ENCODE data around the gene UQCR11. TPM values are rescaled to one million over a fixed set of nuclear protein-coding genes. Genes with fewer than 3 reads are reported as not detected.

The UQCR11 gene
- polyA plus RNA-seq, 3 donors: 55.6 to 731 (median 659) TPM

DNA sequence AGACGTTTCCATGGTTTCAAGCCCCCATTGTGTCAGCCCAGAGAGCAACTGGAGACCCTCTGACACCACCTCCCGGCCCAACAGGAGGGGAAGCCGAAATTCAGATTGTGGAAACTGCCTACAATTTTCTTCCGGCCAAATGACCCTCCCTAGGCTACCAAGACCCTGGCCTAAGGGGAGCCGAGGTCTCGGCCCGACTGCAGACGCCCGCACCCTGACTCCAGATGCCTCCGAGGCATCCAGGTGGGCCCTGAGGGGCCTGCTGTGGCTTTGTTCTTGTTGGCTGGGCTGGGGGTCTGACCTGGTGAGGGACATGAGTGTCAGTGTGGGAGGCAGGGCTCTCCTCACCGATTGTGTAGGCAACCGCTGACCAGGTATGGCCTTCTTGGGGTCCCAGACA is 46.7 kb downstream of the UQCR11 start:
- H3K27ac ChIP-seq (ENCODE audit: low read depth in 1 of 2, low read length in 2 of 2): no peak overlapping the region
- no peak overlapping the region for H3K4me3 Mint-ChIP-seq
- H2AFZ ChIP-seq (ENCODE audit: insufficient read depth, low read depth, low read length, poor library complexity, severe bottlenecking): no peak overlapping the region
- no peaks in the 10 kb centered on the region for H3K4me1 ChIP-seq (ENCODE audit: control insufficient read depth in 1 of 2, insufficient read depth in 2 of 2, low read length in 2 of 2)
- H3K79me2 ChIP-seq (ENCODE audit: insufficient read depth, low read length): no peaks in the 10 kb centered on the region
- no peaks in the 10 kb centered on the region for H3K4me1 Mint-ChIP-seq
- H3K4me2 ChIP-seq (replicated peaks; ENCODE audit: extremely low read depth, low read length, poor library complexity, severe bottlenecking): no peak overlapping the region
- WGBS (ENCODE audit: insufficient coverage): 94% methylated on average over 8 of the region's 12 CpGs
- no peaks in the 10 kb centered on the region for H3K27me3 ChIP-seq (ENCODE audit: control insufficient read depth in 2 of 2, insufficient read depth in 2 of 2, low read length in 2 of 2)
- H3K36me3 ChIP-seq (replicated peaks in 1 of 2; ENCODE audit: control insufficient read depth in 1 of 2, insufficient read depth in 2 of 2, low read length in 2 of 2): no peaks in the 10 kb centered on the region
- peak overlapping the region in 1 of 7 donors; percentile 5 for H3K27ac Mint-ChIP-seq
- DNase-seq: no peak
- H3K4me3 ChIP-seq (replicated peaks in 1 of 3; ENCODE audit: low read depth in 2 of 3, low read length in 3 of 3): no peak overlapping the region
- no peaks in the 10 kb centered on the region for H3K9me3 ChIP-seq (replicated peaks in 1 of 2; ENCODE audit: control insufficient read depth in 1 of 2, insufficient read depth in 1 of 2, low read length in 2 of 2)
- H3K9ac ChIP-seq (ENCODE audit: insufficient read depth, low read length, poor library complexity, severe bottlenecking): no peak overlapping the region
- no peaks in the 10 kb centered on the region for H3K36me3 Mint-ChIP-seq
- peaks cover 3 to 14% (median 6%) of the 10 kb centered on the region in 3 donors for H3K27me3 Mint-ChIP-seq (ENCODE audit: low read depth in 3 of 3)
- no peaks in the 10 kb centered on the region for H4K20me1 ChIP-seq (ENCODE audit: insufficient read depth, low read length)
- TF ChIP-seq, protein P1, sequence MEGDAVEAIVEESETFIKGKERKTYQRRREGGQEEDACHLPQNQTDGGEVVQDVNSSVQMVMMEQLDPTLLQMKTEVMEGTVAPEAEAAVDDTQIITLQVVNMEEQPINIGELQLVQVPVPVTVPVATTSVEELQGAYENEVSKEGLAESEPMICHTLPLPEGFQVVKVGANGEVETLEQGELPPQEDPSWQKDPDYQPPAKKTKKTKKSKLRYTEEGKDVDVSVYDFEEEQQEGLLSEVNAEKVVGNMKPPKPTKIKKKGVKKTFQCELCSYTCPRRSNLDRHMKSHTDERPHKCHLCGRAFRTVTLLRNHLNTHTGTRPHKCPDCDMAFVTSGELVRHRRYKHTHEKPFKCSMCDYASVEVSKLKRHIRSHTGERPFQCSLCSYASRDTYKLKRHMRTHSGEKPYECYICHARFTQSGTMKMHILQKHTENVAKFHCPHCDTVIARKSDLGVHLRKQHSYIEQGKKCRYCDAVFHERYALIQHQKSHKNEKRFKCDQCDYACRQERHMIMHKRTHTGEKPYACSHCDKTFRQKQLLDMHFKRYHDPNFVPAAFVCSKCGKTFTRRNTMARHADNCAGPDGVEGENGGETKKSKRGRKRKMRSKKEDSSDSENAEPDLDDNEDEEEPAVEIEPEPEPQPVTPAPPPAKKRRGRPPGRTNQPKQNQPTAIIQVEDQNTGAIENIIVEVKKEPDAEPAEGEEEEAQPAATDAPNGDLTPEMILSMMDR (IDR thresholded peaks at IDR 0.05): no peak
- peaks cover 0 to 7% (median 0%) of the 10 kb centered on the region in 7 donors for H3K9me3 Mint-ChIP-seq
- intact Hi-C loops (cut with micrococcal nuclease): no loop called here

DNA sequence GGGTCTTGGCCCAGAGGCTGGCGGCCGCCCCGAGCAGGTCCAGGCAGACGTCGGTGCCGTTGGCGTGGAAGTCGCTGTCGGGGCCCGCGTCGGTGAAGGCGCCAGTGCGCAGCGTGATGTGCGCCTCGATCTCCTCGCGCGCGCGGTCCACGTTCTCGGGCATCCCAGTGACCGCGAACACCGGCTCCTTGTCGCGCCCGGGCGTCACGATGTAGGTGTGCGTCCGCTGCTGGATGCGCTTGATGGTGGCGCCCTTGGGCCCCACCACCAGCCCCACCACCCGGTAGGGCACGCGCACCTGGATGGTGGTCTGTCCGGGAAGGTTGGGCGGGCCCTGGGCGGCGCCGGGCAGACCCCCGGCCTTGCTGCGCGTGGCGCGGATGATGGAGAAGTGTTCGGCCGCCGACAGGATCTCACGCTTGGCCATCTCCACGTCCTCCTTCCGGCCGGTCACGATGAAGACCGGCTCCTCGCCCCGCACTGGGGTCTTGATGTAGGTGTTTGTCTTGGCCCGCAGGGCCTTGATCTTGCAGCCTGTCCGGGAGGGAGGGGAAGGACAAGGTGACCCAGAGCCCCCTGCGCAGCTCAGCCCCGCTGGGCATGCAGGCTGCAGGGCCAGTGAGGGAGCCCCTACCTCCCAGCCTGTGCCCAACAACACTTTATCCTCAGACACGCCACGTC is 48.7 kb downstream of the UQCR11 start:
- WGBS (ENCODE audit: insufficient coverage): 97% methylated on average over 59 of the region's 66 CpGs
- intact Hi-C loops (cut with micrococcal nuclease): no loop called here

More for the DNA sequence above, 48.7 kb downstream of the UQCR11 start:
- H2AFZ ChIP-seq (ENCODE audit: insufficient read depth, low read depth, low read length, poor library complexity, severe bottlenecking): no peak overlapping the region
- DNase-seq: no peak
- H3K9me3 ChIP-seq (replicated peaks in 1 of 2; ENCODE audit: control insufficient read depth in 1 of 2, insufficient read depth in 1 of 2, low read length in 2 of 2): no peaks in the 10 kb centered on the region
- H3K36me3 ChIP-seq (replicated peaks in 1 of 2; ENCODE audit: control insufficient read depth in 1 of 2, insufficient read depth in 2 of 2, low read length in 2 of 2): no peaks in the 10 kb centered on the region
- Mint-ChIP-seq H3K27me3 (ENCODE audit: low read depth in 3 of 3) (peaks cover 5 to 9% (median 8%) of the 10 kb centered on the region in 3 donors), H3K4me1 (no peaks in the 10 kb centered on the region), H3K4me3 (no peak overlapping the region), H3K9me3 (peaks cover 0 to 7% (median 0%) of the 10 kb centered on the region in 7 donors), H3K27ac (no peak overlapping the region), H3K36me3 (no peaks in the 10 kb centered on the region)
- no peak overlapping the region for H3K4me2 ChIP-seq (replicated peaks; ENCODE audit: extremely low read depth, low read length, poor library complexity, severe bottlenecking)
- H3K9ac ChIP-seq (ENCODE audit: insufficient read depth, low read length, poor library complexity, severe bottlenecking): no peak overlapping the region
- H3K79me2 ChIP-seq (ENCODE audit: insufficient read depth, low read length): no peaks in the 10 kb centered on the region
- H4K20me1 ChIP-seq (ENCODE audit: insufficient read depth, low read length): no peaks in the 10 kb centered on the region
- no peak overlapping the region for H3K4me3 ChIP-seq (replicated peaks in 1 of 3; ENCODE audit: low read depth in 2 of 3, low read length in 3 of 3)
- no peak overlapping the region for H3K27ac ChIP-seq (ENCODE audit: low read depth in 1 of 2, low read length in 2 of 2)
- TF ChIP-seq, protein P1 (IDR thresholded peaks at IDR 0.05): no peak
- H3K4me1 ChIP-seq (ENCODE audit: control insufficient read depth in 1 of 2, insufficient read depth in 2 of 2, low read length in 2 of 2): no peaks in the 10 kb centered on the region
- no peaks in the 10 kb centered on the region for H3K27me3 ChIP-seq (ENCODE audit: control insufficient read depth in 2 of 2, insufficient read depth in 2 of 2, low read length in 2 of 2)

Data from CD14-positive monocyte (primary cell).